ENCODE results near the gene DNM2. TPM values are rescaled to one million over a fixed set of nuclear protein-coding genes. Genes with fewer than 3 reads are reported as not detected.
A peak's percentile ranks its signal among the peaks of the same experiment; 100 is the strongest.

Gene DNM2
- total RNA-seq, 3 donors from 2014 or later = 318 to 602 (median 562) TPM

DNA sequence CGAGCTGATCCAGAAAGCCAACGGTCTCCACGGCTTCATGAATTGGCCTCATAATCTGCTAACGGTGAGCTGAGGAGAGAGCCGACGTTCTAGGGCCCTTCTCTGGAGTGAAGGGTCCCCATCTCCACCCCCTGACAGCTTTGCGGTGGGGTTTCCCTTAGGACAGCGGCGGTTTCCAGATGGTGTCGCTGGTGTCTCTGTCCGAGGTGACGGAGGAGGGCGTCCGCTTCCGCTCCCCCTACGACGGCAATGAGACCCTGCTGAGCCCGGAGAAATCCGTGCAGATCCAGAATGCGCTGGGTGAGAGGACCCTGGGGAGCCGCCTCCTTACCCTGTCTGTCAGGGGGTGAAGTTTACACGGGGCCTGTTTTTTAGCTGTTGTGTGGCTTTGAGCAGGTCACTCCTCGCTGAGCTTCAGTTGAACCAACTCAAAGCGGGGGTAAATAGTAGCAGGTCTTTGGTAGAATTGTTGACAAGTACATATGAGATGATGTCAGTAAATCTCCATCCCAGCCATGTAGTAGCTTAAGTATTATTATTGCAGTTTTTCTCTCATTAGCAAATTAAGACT, 15.8 kb upstream of the DNM2 start:
- Histone ChIP-seq H3K4me3 (peak overlapping the region; percentile 63), H3K36me3 (ENCODE audit: low read depth) (no peaks in the 10 kb centered on the region), H3K9me3 (no peaks in the 10 kb centered on the region), H3K4me1 (ENCODE audit: low read depth) (no peaks in the 10 kb centered on the region)
- intact Hi-C loops (cut with DNase I, micrococcal nuclease) = no loop called here
- peak; percentile 54 for ATAC-seq
- TF ChIP-seq, protein P1, sequence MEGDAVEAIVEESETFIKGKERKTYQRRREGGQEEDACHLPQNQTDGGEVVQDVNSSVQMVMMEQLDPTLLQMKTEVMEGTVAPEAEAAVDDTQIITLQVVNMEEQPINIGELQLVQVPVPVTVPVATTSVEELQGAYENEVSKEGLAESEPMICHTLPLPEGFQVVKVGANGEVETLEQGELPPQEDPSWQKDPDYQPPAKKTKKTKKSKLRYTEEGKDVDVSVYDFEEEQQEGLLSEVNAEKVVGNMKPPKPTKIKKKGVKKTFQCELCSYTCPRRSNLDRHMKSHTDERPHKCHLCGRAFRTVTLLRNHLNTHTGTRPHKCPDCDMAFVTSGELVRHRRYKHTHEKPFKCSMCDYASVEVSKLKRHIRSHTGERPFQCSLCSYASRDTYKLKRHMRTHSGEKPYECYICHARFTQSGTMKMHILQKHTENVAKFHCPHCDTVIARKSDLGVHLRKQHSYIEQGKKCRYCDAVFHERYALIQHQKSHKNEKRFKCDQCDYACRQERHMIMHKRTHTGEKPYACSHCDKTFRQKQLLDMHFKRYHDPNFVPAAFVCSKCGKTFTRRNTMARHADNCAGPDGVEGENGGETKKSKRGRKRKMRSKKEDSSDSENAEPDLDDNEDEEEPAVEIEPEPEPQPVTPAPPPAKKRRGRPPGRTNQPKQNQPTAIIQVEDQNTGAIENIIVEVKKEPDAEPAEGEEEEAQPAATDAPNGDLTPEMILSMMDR (IDR thresholded peaks at IDR 0.05) = no peak
- peak in 2 of 3 donors; percentile 40 to 55 for DNase-seq

DNA sequence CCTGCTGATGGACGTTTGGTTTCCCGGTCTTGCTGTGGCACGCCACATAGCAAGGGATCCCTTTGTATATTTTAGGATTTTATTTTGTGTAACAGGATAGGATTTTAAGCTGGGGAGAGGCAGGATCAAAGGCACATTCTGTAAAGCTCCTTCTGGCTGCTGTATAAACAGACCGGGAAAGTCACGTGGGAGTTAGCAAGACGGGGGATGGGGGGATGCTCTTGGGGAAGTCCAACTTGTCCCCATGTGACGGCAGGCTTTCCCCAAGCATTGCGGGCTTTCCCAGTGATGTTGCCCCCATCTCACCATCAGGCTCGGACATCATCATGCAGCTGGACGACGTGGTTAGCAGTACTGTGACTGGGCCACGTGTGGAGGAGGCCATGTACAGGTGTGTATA, 10.9 kb upstream of the DNM2 start:
- H3K4me3 ChIP-seq = no peak overlapping the region
- H3K36me3 ChIP-seq (ENCODE audit: low read depth) = no peaks in the 10 kb centered on the region
- no peaks in the 10 kb centered on the region for H3K4me1 ChIP-seq (ENCODE audit: low read depth)
- ATAC-seq (no peak), DNase-seq (no peak)
- intact Hi-C loops (cut with DNase I, micrococcal nuclease) = no loop called here
- H3K9me3 ChIP-seq = no peaks in the 10 kb centered on the region
- TF ChIP-seq, protein P1 (IDR thresholded peaks at IDR 0.05) = no peak

DNA sequence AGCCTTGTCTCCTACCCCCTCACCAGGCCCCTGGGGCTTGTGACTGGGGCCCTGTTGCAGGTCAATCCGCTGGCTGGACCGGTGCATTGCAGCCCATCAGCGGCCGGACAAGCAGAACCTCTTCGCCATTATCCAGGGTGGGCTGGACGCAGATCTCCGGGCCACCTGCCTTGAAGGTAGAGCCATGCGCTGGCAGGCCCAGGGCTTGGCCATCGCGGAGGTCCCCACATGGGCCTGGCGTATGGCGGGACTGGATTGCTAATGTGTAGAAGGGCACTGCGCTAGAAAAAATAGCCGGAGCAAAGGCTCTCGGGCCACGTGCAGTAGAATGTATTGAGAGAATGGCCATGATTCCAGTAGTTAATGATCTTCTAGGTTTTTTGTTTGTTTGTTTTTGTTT, 10.4 kb upstream of the DNM2 start:
- intact Hi-C loops (cut with DNase I, micrococcal nuclease) = no loop called here
- ATAC-seq = no peak

DNA sequence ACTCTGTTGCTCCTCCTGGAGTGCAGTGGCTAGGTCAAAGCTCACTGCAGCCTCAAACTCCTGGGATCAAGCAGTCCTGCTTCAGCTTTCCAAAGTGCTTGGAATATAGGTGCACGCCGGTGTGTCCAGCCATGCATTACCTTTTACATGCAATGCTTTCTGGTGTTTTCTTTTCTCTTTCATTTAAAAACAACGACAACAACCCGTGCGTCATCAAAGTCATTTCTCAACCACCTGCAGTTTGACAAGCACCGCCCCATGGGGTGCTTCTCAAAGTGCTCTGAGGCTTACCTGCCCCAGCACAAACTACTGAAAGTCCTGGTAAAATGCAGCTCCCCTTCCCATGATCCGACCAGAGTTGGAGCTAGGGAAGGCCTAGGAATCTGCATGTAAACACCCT, 9.6 kb upstream of the DNM2 start:
- Histone ChIP-seq H3K4me3 (no peak overlapping the region), H3K4me1 (ENCODE audit: low read depth) (peaks cover 3% of the 10 kb centered on the region), H3K9me3 (no peaks in the 10 kb centered on the region), H3K36me3 (ENCODE audit: low read depth) (no peaks in the 10 kb centered on the region)
- DNase-seq (no peak), ATAC-seq (no peak)
- TF ChIP-seq, protein P1 (IDR thresholded peaks at IDR 0.05) = no peak
- intact Hi-C loops (cut with DNase I, micrococcal nuclease) = no loop called here

More for the DNA sequence above, 10.4 kb upstream of the DNM2 start:
- TF ChIP-seq, protein P1 (IDR thresholded peaks at IDR 0.05) = no peak
- no peak overlapping the region for H3K4me3 ChIP-seq
- DNase-seq = no peak
- no peaks in the 10 kb centered on the region for H3K9me3 ChIP-seq
- H3K36me3 ChIP-seq (ENCODE audit: low read depth) = no peaks in the 10 kb centered on the region
- H3K4me1 ChIP-seq (ENCODE audit: low read depth) = peaks cover 3% of the 10 kb centered on the region

DNA sequence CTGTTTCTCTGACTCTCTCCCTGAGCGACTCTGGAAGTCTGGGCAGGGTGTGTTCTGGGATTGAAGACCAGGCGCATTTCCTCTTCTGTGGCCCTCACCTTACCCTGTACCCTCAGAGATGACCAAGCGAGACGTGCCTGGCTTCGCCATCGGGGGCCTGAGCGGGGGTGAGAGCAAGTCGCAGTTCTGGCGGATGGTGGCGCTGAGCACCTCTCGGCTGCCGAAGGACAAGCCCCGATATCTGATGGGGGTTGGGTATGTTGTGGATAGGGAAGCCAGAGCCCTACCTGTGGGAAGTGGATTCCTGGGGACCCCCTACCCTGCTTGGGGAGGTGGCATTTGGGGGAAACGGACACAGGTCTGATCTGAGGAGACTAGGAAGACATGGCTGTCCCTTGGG, 5.8 kb upstream of the DNM2 start:
- ATAC-seq (peak; percentile 58), DNase-seq (peak in 2 of 3 donors; percentile 68 to 73)
- TF ChIP-seq, protein P1 (IDR thresholded peaks at IDR 0.05) = no peak
- intact Hi-C loops (cut with DNase I, micrococcal nuclease) = loop anchor here in 1 of 2 donors (10.0 kb wide), 1 partner anchor 153 kb away; no protein-coding TSS in a partner anchor
- Histone ChIP-seq H3K36me3 (ENCODE audit: low read depth) (peaks cover under 1% of the 10 kb centered on the region), H3K9me3 (no peaks in the 10 kb centered on the region), H3K4me3 (no peak overlapping the region), H3K4me1 (ENCODE audit: low read depth) (peaks cover 7% of the 10 kb centered on the region)

All from mucosa of descending colon (tissue), 3 donors.